PC-3 (cell line): ENCODE measurements around the gene MYO1H. TPM values are rescaled to one million over a fixed set of nuclear protein-coding genes. Genes with fewer than 3 reads are reported as not detected.
A peak's percentile ranks its signal among the peaks of the same experiment; 100 is the strongest.

Source experiments
- ATAC-seq: fragments of 200-7000 bp; cut with Tn5 transposase; 2 replicates; pipeline ENCODE4 v1.9.1; 2020; ENCODE audit warnings: mild to moderate bottlenecking, moderate library complexity
- BruUV-seq: library from RNA; stranded (reverse); fragments of 400-500 nt; replicated peaks from 2 replicates; lab custom pipeline; 2021; lab: Mats Ljungman, UMichigan
- CTCF ChIA-PET: fragments of 300-600 bp; sonication (Branson Sonifier 250); formaldehyde crosslinking; loops from one replicate; lab custom pipeline; 2022; ENCODE audit warnings: antibody characterized with exemption; lab: Charles Lee
- POLR2A ChIA-PET: fragments of 300-600 bp; sonication (Branson Sonifier 250); formaldehyde crosslinking; loops from one replicate; lab custom pipeline; 2022; ENCODE audit warnings: antibody characterized with exemption; ENCODE audit not compliant: unreplicated experiment; lab: Charles Lee
- DNase-seq: peaks from one replicate; pipeline ENCODE4 v3.0.0-alpha.2; 2015
- H2AFZ ChIP-seq: fragments of 300-600 bp; sonication (generic); 2 replicates; pipeline ENCODE4 v1.6.0; 2016; ENCODE audit warnings: antibody characterized with exemption, low read length
- H3F3A ChIP-seq: fragments of 300-600 bp; sonication (generic); one replicate; pipeline ENCODE4 v1.6.0; 2017; ENCODE audit warnings: antibody characterized with exemption, low read length, control low read depth, mild to moderate bottlenecking; ENCODE audit not compliant: unreplicated experiment
- H3K27ac ChIP-seq: fragments of 300-600 bp; sonication (generic); 2 replicates; pipeline ENCODE4 v1.5.1; 2016; ENCODE audit warnings: mild to moderate bottlenecking, low read length
- H3K27me3 ChIP-seq: fragments of 300-600 bp; sonication (generic); 2 replicates; pipeline ENCODE4 v1.6.1; 2016; ENCODE audit warnings: low read length, mixed read lengths
- H3K36me3 ChIP-seq: fragments of 300-600 bp; sonication (generic); 2 replicates; pipeline ENCODE4 v1.6.1; 2016; ENCODE audit warnings: low read depth, mixed run types, low read length, mixed read lengths
- H3K4me1 ChIP-seq: fragments of 300-600 bp; sonication (generic); 2 replicates; pipeline ENCODE4 v1.5.1; 2016; ENCODE audit warnings: low read length; ENCODE audit not compliant: insufficient read depth
- H3K4me2 ChIP-seq: fragments of 300-600 bp; sonication (generic); 2 replicates; pipeline ENCODE4 v1.6.0; 2016; ENCODE audit warnings: low read length
- H3K4me3 ChIP-seq: fragments of 300-600 bp; sonication (generic); 2 replicates; pipeline ENCODE4 v1.5.1; 2016; ENCODE audit warnings: mild to moderate bottlenecking, low read length, mixed read lengths
- H3K79me2 ChIP-seq: fragments of 300-600 bp; sonication (generic); 2 replicates; pipeline ENCODE4 v1.6.1; 2017; ENCODE audit warnings: low read length, mixed read lengths
- H3K9ac ChIP-seq: fragments of 300-600 bp; sonication (generic); 2 replicates; pipeline ENCODE4 v1.6.0; 2016; ENCODE audit warnings: mild to moderate bottlenecking, low read length
- H3K9me2 ChIP-seq: fragments of 300-600 bp; sonication (generic); replicated peaks from 2 replicates; pipeline ENCODE4 v1.6.1; 2016; ENCODE audit warnings: mixed run types, low read length, mixed read lengths
- H3K9me3 ChIP-seq: fragments of 300-600 bp; sonication (generic); 2 replicates; pipeline ENCODE4 v1.6.1; 2016; ENCODE audit warnings: low read length, mixed read lengths
- H4K20me1 ChIP-seq: fragments of 300-600 bp; sonication (generic); 2 replicates; pipeline ENCODE4 v1.6.1; 2016; ENCODE audit warnings: low read length, mixed read lengths
- EZH2 ChIP-seq: fragments of 300-600 bp; sonication (generic); IDR thresholded peaks from one replicate; pipeline ENCODE4 v1.6.1; 2017; ENCODE audit warnings: antibody characterized with exemption, mild to moderate bottlenecking, low read length; ENCODE audit not compliant: unreplicated experiment
- EZH2phosphoT487 ChIP-seq: fragments of 300-600 bp; sonication (generic); IDR thresholded peaks from 2 replicates; pipeline ENCODE4 v1.6.1; 2018; ENCODE audit warnings: mild to moderate bottlenecking, antibody characterized with exemption, low read length, borderline replicate concordance
- intact Hi-C: fragments of 100-400 bp; cut with micrococcal nuclease; formaldehyde crosslinking; loops from 2 replicates; pipeline ENCODE4 v1.9.0; 2023
- total RNA-seq: library from RNA; depleted of rRNA; stranded (reverse); fragments of >200 nt; gene quantifications from 2 replicates; pipeline ENCODE4 v1.2.3, GENCODE V29; 2014
- TF ChIP-seq, protein P1 (sequence below): fragments of 300-600 bp; sonication (generic); conservative IDR thresholded peaks from 2 replicates; pipeline ENCODE4 v1.5.1; 2017; ENCODE audit warnings: antibody characterized with exemption, low read depth, mild to moderate bottlenecking, low read length

Gene MYO1H
- total RNA-seq, 1 experiment from 2014 or later = not detected

DNA sequence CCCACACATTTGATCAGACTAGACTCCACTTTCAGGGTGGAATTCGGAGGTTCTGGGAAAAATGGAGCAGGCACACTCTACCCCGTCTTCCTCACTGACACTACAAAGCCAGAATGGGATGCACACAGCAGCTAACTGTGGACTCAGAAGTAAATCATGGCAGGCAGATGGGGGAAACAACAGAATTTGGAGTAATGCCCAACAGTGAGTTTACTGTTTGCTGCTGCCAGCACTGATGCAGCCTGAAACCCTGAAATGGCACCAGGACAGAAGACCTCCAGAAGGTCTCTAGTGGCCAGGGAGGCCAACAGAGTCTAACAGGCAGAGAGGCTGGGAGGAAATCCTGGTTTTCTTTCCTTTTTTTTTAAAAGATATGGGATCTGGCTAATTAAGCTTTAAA is 104.8 kb downstream of the MYO1H start:
- Histone ChIP-seq H3K4me1 (peaks cover 4% of the 10 kb centered on the region; the same call in 1 of the 2 replicates), H4K20me1 (no peaks in the 10 kb centered on the region), H2AFZ (no peak overlapping the region), H3K9me3 (no peaks in the 10 kb centered on the region), H3K27me3 (no peaks in the 10 kb centered on the region), H3K36me3 (peaks cover 75% of the 10 kb centered on the region), H3K9ac (no peak overlapping the region), H3F3A (no peaks in the 10 kb centered on the region), H3K79me2 (peaks cover 9% of the 10 kb centered on the region; the same call in 1 of the 2 replicates), H3K4me2 (no peak overlapping the region), H3K4me3 (no peak overlapping the region), H3K9me2 (no peaks in the 10 kb centered on the region), H3K27ac (no peak overlapping the region)
- intact Hi-C loops = no loop called here
- no TSS peak for BruUV-seq
- TF ChIP-seq EZH2 (no peak), EZH2phosphoT487 (no peak)
- TF ChIP-seq, protein P1, sequence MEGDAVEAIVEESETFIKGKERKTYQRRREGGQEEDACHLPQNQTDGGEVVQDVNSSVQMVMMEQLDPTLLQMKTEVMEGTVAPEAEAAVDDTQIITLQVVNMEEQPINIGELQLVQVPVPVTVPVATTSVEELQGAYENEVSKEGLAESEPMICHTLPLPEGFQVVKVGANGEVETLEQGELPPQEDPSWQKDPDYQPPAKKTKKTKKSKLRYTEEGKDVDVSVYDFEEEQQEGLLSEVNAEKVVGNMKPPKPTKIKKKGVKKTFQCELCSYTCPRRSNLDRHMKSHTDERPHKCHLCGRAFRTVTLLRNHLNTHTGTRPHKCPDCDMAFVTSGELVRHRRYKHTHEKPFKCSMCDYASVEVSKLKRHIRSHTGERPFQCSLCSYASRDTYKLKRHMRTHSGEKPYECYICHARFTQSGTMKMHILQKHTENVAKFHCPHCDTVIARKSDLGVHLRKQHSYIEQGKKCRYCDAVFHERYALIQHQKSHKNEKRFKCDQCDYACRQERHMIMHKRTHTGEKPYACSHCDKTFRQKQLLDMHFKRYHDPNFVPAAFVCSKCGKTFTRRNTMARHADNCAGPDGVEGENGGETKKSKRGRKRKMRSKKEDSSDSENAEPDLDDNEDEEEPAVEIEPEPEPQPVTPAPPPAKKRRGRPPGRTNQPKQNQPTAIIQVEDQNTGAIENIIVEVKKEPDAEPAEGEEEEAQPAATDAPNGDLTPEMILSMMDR = no peak
- ATAC-seq (no peak), DNase-seq (no peak)
- ChIA-PET POLR2A (interaction anchor here (0.6 kb wide), 1 partner anchor 940 kb away, joined by 4 read pairs; no protein-coding TSS in a partner anchor), CTCF (no interaction called here)

DNA sequence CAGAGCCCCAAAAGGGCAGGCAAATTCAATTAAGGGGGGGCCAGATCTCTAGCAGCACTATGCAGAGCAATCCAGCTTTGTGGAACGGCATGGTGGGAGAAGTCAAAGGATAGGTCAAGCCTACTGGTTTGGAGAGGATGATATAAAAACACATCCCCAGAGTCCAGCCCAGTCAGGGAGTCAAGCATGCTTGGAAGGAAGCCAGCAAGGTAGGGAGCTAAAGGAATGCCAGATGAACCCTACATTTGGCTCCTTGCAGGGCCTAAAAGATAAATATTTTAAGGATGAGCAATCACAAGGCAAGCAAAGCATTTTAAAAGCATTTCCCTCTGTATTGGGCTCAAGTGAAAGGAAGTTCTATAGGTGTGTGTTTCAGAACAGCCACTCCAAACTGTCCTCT is 108.0 kb downstream of the MYO1H start:
- H3K4me3 ChIP-seq = no peak overlapping the region
- intact Hi-C loops = no loop called here
- no TSS peak for BruUV-seq
- peaks cover 36% of the 10 kb centered on the region for H3K79me2 ChIP-seq
- H2AFZ ChIP-seq = no peak overlapping the region
- ChIA-PET POLR2A (interaction anchor here (0.6 kb wide), 1 partner anchor 14 kb away, joined by 4 read pairs; no protein-coding TSS in a partner anchor), CTCF (no interaction called here)
- H3K9me3 ChIP-seq = no peaks in the 10 kb centered on the region
- 0 out of 2 replicates have a peak overlapping the region, but pooled peaks have one; percentile 6 for H3K4me2 ChIP-seq
- DNase-seq (peak; percentile 58), ATAC-seq (peak; percentile 43)
- no peaks in the 10 kb centered on the region for H4K20me1 ChIP-seq
- no peak overlapping the region for H3K9ac ChIP-seq
- peaks cover 76% of the 10 kb centered on the region for H3K36me3 ChIP-seq
- peaks cover 20% of the 10 kb centered on the region for H3K4me1 ChIP-seq
- no peaks in the 10 kb centered on the region for H3F3A ChIP-seq
- H3K9me2 ChIP-seq = no peaks in the 10 kb centered on the region
- TF ChIP-seq EZH2 = no peak
- TF ChIP-seq, protein P1 = no peak
- no peak for TF ChIP-seq EZH2phosphoT487
- H3K27ac ChIP-seq = no peak overlapping the region
- no peaks in the 10 kb centered on the region for H3K27me3 ChIP-seq

DNA sequence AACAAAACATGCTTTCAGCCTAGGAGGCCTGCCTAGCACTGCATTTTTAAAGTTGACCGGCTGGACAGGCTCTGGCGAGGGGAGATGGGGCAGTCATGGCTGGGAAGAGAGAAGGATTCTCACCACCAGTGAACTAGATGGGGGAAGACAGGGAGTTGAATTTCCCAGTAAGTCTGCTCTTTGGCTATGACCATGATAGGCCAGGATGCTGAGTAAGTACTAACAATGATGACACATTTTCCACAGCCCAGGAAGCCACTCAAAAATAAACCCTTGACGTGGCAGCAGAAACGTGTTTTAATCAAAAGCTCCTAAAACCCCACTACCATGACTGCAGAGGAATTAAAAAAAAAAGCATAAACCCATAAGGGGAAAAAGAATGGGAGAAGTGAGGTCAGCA is 110.4 kb downstream of the MYO1H start:
- no peak overlapping the region for H3K4me3 ChIP-seq
- CTCF ChIA-PET = no interaction called here
- peak overlapping the region; percentile 48 for H3K27ac ChIP-seq
- POLR2A ChIA-PET = no interaction called here
- H3K4me2 ChIP-seq = no peak overlapping the region
- H2AFZ ChIP-seq = no peak overlapping the region
- H3K9me2 ChIP-seq = no peaks in the 10 kb centered on the region
- TF ChIP-seq, protein P1 = no peak
- TF ChIP-seq EZH2phosphoT487 (no peak), EZH2 (no peak)
- DNase-seq (peak; percentile 34), ATAC-seq (0 out of 2 replicates have a peak, but pooled peaks have one; percentile 4)
- no peaks in the 10 kb centered on the region for H3K27me3 ChIP-seq
- peaks cover 44% of the 10 kb centered on the region for H3K4me1 ChIP-seq
- H3K36me3 ChIP-seq = peaks cover 57% of the 10 kb centered on the region
- no peaks in the 10 kb centered on the region for H3K9me3 ChIP-seq
- H3K9ac ChIP-seq = peak overlapping the region; percentile 21; the same call in 1 of the 2 replicates
- H3K79me2 ChIP-seq = peaks cover 49% of the 10 kb centered on the region
- peaks cover 8% of the 10 kb centered on the region for H3F3A ChIP-seq
- no peaks in the 10 kb centered on the region for H4K20me1 ChIP-seq
- BruUV-seq = no TSS peak
- intact Hi-C loops = no loop called here
